IPS-18a (cell line): ENCODE measurements around the gene PPP1R27.

Source experiments
- H3K27ac ChIP-seq: one replicate; pipeline ENCODE4 v1.5.1; 2013; ENCODE audit warnings: low read length
- H3K27me3 ChIP-seq: one replicate; pipeline ENCODE4 v1.6.1; 2013; ENCODE audit warnings: mild to moderate bottlenecking, low read length; ENCODE audit not compliant: control insufficient read depth, insufficient read depth
- H3K36me3 ChIP-seq: one replicate; pipeline ENCODE4 v1.6.1; 2013; ENCODE audit warnings: low read depth, low read length; ENCODE audit not compliant: control insufficient read depth
- H3K4me1 ChIP-seq: one replicate; pipeline ENCODE4 v1.6.1; 2013; ENCODE audit warnings: low read depth, low read length; ENCODE audit not compliant: control insufficient read depth
- H3K4me3 ChIP-seq: one replicate; pipeline ENCODE4 v1.5.1; 2013; ENCODE audit warnings: low read length
- H3K9ac ChIP-seq: one replicate; pipeline ENCODE4 v1.6.1; 2013; ENCODE audit warnings: mild to moderate bottlenecking, low read length, moderate library complexity
- H3K9me3 ChIP-seq: one replicate; pipeline ENCODE4 v1.6.1; 2013; ENCODE audit warnings: low read depth, low read length; ENCODE audit not compliant: control insufficient read depth

PPP1R27 gene

GRCh38 chr17:81822996-81823819 lies 11.6 kb downstream of the PPP1R27 start:
- H3K27ac ChIP-seq: no peak overlapping the region
- no peak overlapping the region for H3K4me3 ChIP-seq
- H3K9ac ChIP-seq: no peak overlapping the region
- no peaks in the 10 kb centered on the region for H3K9me3 ChIP-seq
- H3K4me1 ChIP-seq: no peaks in the 10 kb centered on the region
- H3K27me3 ChIP-seq: no peaks in the 10 kb centered on the region
- no peaks in the 10 kb centered on the region for H3K36me3 ChIP-seq

- Histone ChIP-seq H3K27me3 (no peaks in the 10 kb centered on the region), H3K9ac (no peak overlapping the region), H3K9me3 (no peaks in the 10 kb centered on the region), H3K27ac (no peak overlapping the region), H3K4me1 (no peaks in the 10 kb centered on the region), H3K4me3 (no peak overlapping the region), H3K36me3 (no peaks in the 10 kb centered on the region)
Measured at GRCh38 chr17:81822312-81822637, 12.6 kb downstream of the PPP1R27 start.

GRCh38 chr17:81821603-81822311 lies 13.1 kb downstream of the PPP1R27 start:
- H3K27ac ChIP-seq: no peak overlapping the region

GRCh38 chr17:81821147-81821546 lies 13.7 kb downstream of the PPP1R27 start:
- Histone ChIP-seq H3K4me3 (no peak overlapping the region), H3K4me1 (no peaks in the 10 kb centered on the region), H3K27ac (no peak overlapping the region), H3K9me3 (no peaks in the 10 kb centered on the region), H3K9ac (no peak overlapping the region), H3K27me3 (no peaks in the 10 kb centered on the region), H3K36me3 (no peaks in the 10 kb centered on the region)

More at GRCh38 chr17:81821603-81822311, 13.1 kb downstream of the PPP1R27 start:
- H3K4me3 ChIP-seq: no peak overlapping the region
- no peak overlapping the region for H3K9ac ChIP-seq
- H3K4me1 ChIP-seq: no peaks in the 10 kb centered on the region
- no peaks in the 10 kb centered on the region for H3K27me3 ChIP-seq
- no peaks in the 10 kb centered on the region for H3K36me3 ChIP-seq
- H3K9me3 ChIP-seq: no peaks in the 10 kb centered on the region

- Histone ChIP-seq H3K4me3 (no peak overlapping the region), H3K27me3 (no peaks in the 10 kb centered on the region), H3K36me3 (no peaks in the 10 kb centered on the region), H3K9me3 (no peaks in the 10 kb centered on the region), H3K4me1 (no peaks in the 10 kb centered on the region), H3K9ac (no peak overlapping the region), H3K27ac (no peak overlapping the region)
Measured at GRCh38 chr17:81819708-81820107, 15.1 kb downstream of the PPP1R27 start.

- H3K9ac ChIP-seq: no peak overlapping the region
- H3K4me3 ChIP-seq: no peak overlapping the region
- H3K36me3 ChIP-seq: no peaks in the 10 kb centered on the region
- no peaks in the 10 kb centered on the region for H3K27me3 ChIP-seq
- H3K9me3 ChIP-seq: no peaks in the 10 kb centered on the region
- H3K4me1 ChIP-seq: no peaks in the 10 kb centered on the region
- H3K27ac ChIP-seq: no peak overlapping the region
Measured at GRCh38 chr17:81817758-81818147, 17.1 kb downstream of the PPP1R27 start.

- no peaks in the 10 kb centered on the region for H3K27me3 ChIP-seq
Measured at GRCh38 chr17:81815646-81815986, 19.2 kb downstream of the PPP1R27 start.

GRCh38 chr17:81814748-81815645 lies 19.9 kb downstream of the PPP1R27 start:
- no peak overlapping the region for H3K4me3 ChIP-seq
- H3K27ac ChIP-seq: no peak overlapping the region
- no peak overlapping the region for H3K9ac ChIP-seq
- no peaks in the 10 kb centered on the region for H3K27me3 ChIP-seq
- no peaks in the 10 kb centered on the region for H3K4me1 ChIP-seq
- H3K9me3 ChIP-seq: no peaks in the 10 kb centered on the region
- no peaks in the 10 kb centered on the region for H3K36me3 ChIP-seq

More at GRCh38 chr17:81815646-81815986, 19.2 kb downstream of the PPP1R27 start:
- Histone ChIP-seq H3K4me3 (no peak overlapping the region), H3K36me3 (no peaks in the 10 kb centered on the region), H3K27ac (no peak overlapping the region), H3K9ac (no peak overlapping the region), H3K4me1 (no peaks in the 10 kb centered on the region), H3K9me3 (no peaks in the 10 kb centered on the region)

GRCh38 chr17:81813861-81814683 lies 20.8 kb downstream of the PPP1R27 start:
- H3K9me3 ChIP-seq: no peaks in the 10 kb centered on the region
- no peak overlapping the region for H3K4me3 ChIP-seq
- no peak overlapping the region for H3K9ac ChIP-seq
- H3K27me3 ChIP-seq: no peaks in the 10 kb centered on the region
- H3K4me1 ChIP-seq: no peaks in the 10 kb centered on the region
- no peak overlapping the region for H3K27ac ChIP-seq
- H3K36me3 ChIP-seq: no peaks in the 10 kb centered on the region

GRCh38 chr17:81813371-81813684 lies 21.5 kb downstream of the PPP1R27 start:
- Histone ChIP-seq H3K27ac (no peak overlapping the region), H3K9ac (no peak overlapping the region), H3K27me3 (peaks cover 1% of the 10 kb centered on the region), H3K9me3 (no peaks in the 10 kb centered on the region), H3K4me3 (no peak overlapping the region), H3K4me1 (no peaks in the 10 kb centered on the region), H3K36me3 (no peaks in the 10 kb centered on the region)
